SK-N-SH (cell line): Measurements from ENCODE around the gene RNF40.

Experiments used
- CTCF ChIP-seq: fragments of 200-600 bp; sonication (generic); IDR thresholded peaks from 2 replicates; pipeline ENCODE4 v1.6.1; 2017; ENCODE audit warnings: antibody characterized with exemption, mild to moderate bottlenecking, moderate library complexity
- GABPA ChIP-seq: IDR thresholded peaks from 2 replicates; pipeline ENCODE4 v1.4.0; 2012; ENCODE audit warnings: low read depth, mild to moderate bottlenecking
- MXI1 ChIP-seq: IDR thresholded peaks from 2 replicates; pipeline ENCODE4 v1.6.1; 2012; ENCODE audit warnings: mild to moderate bottlenecking, low read depth, low read length, improper control_type of control experiment
- SMC3 ChIP-seq: IDR thresholded peaks from 2 replicates; pipeline ENCODE4 v1.6.1; 2012; ENCODE audit warnings: low read depth, low read length, improper control_type of control experiment

GRCh38 chr16:30786115-30786935 is 24.2 kb downstream of the RNF40 start:
- no peak for TF ChIP-seq GABPA
- TF ChIP-seq SMC3: no peak
- TF ChIP-seq CTCF: no peak
- peak; percentile 75 for TF ChIP-seq MXI1
